ENCODE data around the gene ARL6IP6.
"Not testable (repeated sequence)": the region's sequence is repeated elsewhere in the genome, so short reads cannot be mapped to it uniquely, and the experiment has no call there.

The ARL6IP6 gene

DNA sequence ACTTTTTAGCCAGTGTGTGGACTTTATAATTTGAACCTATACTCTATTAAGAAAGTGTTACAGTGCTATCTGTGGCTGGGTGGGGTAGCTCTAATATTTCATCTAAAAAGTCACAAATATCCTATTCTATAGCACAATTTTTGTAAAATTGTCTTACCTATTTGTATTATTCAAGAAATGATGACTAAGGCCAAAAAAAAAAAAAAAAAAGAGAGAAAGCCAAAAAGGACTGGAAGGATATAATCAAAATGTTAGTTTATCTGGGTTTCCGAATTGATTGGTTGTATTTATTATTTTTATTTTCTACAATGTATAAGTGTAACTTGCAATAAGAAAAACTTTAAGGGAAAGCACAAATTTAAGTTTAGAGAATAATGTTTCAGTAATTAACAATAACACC lies 5.5 kb downstream of the ARL6IP6 start:
- no peak for DNase-seq

DNA sequence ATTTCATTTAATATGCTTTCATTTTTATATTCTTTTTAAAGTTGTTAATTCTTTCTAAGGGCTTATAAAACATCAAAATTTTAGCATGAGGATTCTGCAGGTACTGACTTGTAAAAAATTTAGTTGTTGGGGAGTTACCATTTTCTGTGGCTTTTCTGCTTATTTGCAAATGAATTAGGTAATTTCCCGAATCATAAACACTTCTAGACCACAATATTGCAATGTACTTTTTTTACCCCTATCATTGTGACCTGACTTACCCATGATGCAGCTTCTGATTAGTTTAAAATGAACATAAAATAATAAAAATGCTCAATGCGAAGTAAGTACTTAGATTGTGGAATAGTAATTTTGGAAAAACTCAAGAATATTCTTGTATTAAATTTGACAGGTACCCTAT lies 11.4 kb downstream of the ARL6IP6 start:
- DNase-seq: peak in 1 of 2 donors; percentile 35

DNA sequence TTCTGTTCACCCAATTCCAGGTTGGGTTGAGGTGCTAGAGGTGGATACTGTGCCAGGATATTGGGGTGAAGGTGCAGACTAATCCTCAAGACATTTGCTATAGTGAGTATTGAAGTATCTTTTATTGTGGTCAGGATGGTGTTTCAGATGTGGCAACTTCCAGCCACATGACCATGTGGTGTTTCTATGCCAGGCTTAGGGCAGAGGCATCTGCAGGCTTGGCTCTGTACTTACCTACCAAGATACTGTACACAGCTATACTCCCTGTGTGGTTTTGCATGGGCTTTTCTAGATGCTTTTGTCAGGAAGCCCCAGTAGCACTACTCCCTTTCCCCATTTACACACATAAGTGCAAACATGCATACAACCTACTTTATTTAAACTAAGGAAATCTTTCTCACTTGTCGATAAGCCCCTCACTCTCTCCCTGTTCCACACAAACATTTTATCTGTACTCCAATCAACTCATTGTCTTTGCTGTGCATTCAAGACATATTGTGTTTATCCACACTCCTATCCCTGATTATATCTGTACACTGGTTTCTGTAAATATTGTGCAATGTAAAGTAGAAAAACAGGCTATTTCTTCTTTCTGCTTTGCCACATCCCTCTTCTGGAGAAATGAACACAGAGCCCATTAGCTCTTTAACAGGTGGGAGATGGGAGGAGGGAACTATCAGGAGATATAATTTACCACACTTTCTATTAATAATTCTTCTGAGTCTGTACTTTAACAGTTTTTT lies 12.3 kb downstream of the ARL6IP6 start:
- peak; percentile 33 to 73 for DNase-seq

DNA sequence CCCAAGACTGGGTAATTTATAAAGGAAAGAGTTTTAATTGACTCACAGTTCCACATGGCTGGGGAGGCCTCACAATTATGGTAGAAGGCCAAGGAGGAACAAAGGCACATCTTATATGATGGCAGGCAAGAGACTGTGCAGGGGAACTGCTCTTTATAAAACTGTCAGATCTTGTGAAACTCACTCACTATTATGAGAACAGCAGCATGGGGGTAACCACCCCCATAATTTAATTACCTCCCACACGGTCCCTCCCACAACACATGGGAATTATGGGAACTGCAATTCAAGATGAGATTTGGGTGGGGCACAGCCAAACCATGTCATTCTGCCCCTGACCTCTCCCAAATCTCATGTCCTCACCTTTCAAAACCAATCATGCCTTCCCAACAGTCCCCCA lies 19.1 kb downstream of the ARL6IP6 start:
- not testable (repeated sequence) for DNase-seq

DNA sequence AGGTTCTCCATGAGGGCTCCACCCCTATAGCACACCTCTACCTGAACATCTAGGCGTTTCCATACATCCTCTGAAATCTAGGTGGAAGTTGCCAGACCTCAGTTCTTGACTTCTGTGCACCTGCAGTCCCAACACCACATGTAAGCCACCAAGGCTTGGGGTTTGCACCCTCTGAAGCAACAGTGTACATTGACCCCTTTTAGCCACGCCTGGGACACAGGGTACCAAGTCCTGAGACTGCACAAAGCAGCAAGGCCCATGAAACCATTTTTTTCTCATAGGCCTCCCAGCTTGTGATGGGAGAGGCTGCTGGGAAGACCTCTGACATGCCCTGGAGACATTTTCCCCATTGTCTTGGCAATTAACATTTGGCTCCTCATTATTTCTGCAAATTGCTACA lies 20.0 kb downstream of the ARL6IP6 start:
- no peak for DNase-seq

DNA sequence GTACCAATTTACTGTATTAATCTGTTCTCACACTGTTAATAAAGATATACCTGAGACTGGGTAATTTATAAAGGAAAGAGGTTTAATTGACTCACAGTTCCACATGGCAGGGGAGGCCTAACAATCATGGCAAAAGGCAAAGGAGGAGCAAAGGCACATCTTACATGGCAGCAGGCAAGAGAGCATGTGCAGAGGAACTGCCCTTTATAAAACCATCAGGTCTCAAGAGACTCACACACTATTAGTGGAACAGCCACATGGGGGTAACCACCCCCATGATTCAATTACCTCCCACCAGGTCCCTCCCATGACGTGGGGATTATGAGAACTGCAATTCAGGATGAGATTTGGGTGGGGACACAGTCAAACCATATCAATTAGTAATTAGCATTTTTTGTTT lies 21.3 kb downstream of the ARL6IP6 start:
- not testable (repeated sequence) for DNase-seq

DNA sequence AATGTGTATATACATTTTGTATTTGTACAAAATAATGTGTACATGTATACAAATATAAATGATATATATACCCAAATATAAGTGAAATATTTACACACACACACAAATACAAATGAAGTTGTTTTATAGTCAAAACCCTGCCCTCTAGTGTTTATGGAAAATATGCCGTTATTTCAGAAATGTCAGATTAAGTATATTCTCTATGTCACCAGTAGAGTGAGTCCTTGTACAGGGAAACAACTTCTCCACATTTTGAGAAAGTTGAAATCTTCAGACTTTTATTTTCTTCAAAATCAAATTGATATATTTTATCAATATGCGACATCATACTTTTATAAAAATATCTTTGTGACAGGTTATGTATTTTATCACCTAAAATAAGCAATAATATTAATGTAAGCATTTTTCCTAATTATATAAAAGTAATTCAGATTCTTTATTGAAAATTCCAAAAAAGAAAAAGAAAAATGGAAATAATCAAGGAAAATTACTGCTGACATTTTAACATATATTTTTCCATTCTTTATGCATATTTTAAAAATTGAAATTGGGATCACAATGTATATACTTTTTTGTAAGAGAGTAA lies 22.4 kb downstream of the ARL6IP6 start:
- DNase-seq: peak in 1 of 2 donors; percentile 74

DNA sequence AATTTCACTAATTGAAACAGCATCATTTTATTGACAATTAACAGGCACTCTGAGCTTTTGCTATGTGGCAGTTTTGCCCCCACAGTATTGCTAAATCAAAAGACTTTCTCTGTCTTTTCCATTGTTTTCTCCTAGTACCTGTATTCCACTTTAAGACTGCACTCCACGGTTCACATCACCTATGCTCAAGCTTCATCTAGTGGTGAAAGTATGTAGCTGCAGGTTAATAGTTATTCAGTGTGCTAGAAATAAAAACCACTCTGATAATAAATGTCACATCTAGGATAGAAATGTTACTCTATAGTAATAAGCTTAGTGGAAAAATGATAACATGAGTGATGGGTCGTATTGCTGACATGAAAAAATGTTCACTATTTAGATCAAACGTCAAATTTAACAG lies 24.6 kb downstream of the ARL6IP6 start:
- peak in 1 of 2 donors; percentile 15 for DNase-seq

DNA sequence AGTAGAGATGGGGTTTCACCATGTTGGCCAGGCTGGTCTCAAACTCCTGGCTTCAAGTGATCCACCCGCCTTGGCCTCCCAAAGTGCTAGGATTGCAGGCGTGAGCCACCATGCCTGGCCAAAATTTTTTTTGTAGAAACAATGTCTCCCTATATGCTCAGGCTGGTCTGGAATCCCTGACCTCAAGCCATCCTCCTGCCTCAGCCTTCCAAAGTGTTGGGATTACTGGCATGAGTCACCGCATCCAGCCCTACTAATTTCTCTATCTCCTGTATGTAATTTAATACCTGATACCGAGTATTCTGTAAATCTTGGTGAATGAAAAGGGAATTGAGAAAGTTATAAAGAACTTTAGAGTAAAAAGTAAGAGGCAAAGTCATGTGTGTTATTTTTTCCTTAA lies 29.3 kb downstream of the ARL6IP6 start:
- not testable (repeated sequence) for DNase-seq

DNA sequence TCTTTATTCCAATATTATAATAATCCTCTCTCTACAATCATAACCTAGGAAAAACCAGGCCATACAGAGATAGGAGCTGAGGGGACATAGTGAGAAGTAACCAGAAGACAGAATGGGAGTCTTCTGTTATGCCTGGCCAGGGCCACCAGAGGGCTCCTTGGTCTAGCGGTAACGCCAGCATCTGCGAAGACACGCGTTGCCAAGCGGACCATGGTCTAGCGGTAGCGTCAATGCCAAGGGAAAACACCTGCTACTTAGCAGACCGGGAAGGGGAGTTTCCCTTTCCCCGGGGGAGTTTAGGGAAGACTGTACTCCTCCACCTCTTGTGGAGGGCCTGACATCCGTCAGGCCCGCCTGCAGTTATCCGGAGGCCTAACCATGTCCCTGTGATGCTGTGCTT lies 36.6 kb downstream of the ARL6IP6 start:
- DNase-seq: no peak

DNA sequence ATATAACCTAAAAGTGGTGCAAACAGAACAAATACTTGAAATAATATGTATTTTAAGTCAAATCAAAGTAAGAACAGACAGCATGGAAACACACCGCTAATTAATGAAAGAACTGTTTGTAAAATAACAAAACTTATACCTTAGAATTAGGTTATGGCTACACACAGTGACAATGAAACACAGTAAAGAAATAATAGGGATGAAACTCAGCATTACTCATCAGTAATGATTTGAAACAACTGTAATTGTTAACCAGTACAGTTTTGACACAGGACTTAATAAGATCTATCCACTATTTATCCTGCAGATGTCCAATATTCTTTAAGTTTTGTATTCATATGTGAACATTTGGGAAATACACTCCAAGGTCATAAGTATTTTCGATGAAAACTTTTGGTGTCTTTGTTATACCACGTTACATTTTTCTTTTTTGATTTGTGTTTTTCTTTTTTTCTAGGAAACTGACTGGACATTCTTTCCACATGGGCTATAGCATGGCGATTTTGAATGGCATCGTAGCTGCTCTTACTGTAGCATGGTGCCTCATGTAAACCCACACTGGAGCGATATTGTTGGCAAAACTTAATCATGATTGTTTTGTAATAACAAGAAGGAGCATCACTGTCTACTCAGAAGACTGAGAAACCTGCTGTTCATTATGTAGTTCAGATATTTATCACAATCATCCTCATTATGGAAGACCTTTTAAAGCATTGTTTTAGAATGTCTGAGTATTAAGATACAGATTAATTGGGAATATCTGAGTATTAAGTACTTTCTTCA lies 41.1 kb downstream of the ARL6IP6 start:
- DNase-seq: no peak

DNA sequence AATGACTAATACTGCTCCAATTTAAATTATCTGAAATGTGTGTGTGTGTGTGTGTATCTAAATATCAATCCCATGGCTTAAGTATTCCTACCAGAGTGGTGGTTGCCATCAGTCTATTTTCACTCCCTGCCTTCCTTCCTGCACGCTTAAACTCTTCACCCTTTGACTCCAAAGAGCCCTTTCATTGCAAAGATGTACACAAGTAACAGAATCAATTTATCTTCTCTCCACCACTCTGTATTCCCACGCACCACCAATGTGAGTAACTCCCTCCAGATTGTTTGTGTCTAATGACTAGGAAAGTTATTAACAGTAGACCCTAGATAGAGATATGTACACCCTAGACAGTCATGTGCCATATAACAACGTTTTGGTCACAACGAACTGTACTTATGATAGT lies 42.8 kb downstream of the ARL6IP6 start:
- no peak for DNase-seq

DNA sequence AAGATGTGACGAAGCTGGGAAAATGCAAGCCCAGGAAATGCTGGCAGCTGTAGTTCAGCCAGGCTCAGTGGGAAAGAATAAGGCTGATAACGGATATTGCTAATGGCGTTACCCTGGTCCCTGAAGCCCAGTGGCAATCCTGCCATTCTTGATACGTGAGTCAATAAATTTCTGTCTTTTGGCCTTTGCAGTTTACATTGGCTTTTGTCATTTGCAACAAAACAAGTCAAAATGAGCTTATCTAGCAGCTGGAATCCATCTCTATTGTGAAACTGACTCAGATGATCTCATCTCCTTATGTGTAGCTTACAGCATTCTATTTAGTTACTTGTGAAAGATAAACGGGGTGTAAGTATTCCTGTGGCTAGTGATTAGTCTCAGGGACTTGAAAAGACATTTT lies 43.8 kb downstream of the ARL6IP6 start:
- DNase-seq: no peak

DNA sequence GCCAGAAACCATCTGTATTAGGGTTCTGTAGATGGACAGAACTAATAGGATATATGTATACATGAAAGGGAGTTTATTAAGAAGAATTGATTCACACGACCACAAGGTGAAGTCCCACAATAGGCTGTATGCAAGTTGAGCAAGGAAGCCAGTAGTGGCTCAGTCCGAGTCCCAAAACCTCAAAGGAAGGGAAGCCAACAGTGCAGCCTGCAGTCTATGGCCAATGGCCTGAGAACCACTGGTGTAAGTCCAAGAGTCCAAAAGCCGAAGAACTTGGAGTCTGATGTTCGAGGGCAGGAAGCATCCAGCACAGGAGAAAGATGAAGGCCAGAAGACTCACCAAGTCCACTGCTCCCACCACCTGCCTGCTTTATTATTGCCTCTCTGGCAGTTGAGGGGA lies 44.8 kb downstream of the ARL6IP6 start:
- not testable (repeated sequence) for DNase-seq

DNA sequence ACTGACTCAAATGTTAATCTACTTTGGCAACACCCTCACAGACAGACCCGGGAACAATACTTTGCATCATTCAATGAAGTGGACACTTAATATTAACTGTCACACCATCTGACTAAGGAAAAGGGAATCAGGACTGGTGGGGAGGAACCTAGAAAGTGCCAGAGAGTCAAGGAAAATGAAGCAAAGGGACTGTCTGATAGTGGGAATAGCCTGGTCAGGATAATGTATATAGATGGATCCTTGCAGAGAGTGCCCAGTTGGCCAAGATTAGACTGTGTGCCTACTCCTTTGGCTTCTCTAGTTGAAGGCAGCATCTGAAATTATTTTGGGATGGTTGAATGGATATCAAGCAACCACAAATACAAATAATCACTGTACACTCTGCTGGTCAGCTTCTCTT lies 45.2 kb downstream of the ARL6IP6 start:
- DNase-seq: no peak

DNA sequence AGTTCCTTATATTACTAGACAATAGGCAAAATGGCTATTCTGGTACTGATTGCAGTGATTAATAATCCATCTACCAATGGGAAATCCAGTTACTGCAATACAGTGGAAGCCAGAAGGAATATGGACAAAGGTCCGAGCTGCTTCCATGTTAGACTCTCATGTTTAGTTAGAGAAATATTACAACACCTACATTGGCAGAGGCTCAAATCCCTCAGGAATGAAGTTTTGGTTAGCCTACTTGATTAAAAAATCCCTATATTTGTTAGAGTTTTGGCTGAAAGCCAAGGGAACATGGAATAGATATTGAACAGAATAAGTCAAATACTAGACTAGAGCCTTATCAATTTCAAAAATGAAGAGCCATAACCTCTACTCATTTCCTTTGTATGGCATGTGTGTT lies 48.5 kb downstream of the ARL6IP6 start:
- no peak for DNase-seq

DNA sequence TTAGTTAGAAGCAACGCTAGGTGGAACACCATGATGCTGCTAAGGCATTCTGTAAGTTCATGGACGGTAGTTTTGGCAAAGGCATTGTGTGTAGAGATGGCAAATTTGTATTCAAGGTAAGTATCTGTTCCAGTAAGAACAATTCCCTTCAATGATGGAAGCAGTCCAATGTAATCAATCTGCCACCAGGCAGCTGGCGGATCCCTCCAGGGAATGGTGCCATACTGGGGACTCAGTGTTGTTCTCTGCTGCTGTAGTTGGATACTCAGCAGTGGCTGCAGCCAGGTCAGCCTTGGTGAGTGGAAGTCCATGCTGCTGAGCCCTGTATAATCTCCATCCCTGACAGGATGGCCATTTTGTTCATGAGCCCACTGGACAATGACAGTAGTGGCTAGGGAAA lies 62.8 kb downstream of the ARL6IP6 start:
- DNase-seq: no peak

DNA sequence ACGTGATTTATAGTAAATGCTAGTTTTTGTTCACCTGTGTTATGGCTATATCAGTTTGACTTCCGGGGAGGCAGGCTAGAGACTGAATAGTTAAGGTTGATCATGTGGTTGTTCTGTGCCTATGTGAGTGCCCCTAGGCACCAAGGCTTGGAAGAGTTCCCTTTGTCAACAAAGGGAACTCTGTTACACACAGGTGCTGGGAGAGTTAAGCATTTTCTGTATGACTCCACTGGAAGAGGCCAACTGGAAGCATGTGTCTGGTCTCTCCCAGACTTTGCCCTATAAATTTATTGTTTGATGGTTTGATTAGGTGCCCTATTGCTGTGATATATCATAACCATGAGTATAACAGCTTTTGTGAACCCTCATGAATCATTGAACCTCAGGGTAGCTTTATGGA lies 63.8 kb downstream of the ARL6IP6 start:
- no peak for DNase-seq

DNA sequence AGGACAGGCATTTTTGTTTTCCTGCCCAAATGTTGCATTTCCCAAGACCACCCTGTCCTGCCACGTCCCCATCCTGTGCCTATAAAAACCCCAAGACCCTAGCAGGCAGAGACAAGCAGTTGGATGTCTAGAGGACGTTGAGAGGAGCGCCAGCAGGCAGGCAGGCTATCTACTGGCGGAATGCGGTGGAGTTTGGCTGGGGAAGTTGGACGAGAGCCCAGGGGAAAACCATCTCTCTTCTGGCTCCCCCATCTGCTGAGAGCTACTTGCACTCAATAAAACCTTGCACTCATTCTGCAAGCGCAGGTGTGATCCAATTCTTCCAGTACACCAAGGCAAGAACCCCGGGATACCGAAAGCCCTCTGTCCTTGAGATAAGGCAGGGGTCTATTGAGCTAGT lies 72.5 kb downstream of the ARL6IP6 start:
- no peak for DNase-seq

DNA sequence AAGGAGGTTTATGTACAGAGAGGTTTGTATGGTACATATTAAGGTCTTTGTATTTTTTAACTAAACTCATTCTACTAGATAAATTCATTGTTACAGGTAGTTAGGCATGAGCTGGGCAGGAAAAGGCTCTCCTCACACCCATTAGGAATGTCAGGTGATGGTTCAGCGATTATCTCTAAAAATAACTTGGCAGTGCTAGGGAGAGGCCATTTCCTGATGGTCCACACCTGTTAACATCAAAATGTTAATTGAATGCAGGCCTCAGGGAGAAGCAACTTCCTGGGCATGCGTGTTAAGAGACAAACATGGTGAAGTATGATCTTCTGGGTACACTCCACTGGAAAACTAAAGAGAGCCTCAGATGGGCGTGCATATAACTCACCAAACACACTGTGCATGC lies 73.6 kb downstream of the ARL6IP6 start:
- no peak for DNase-seq

DNA sequence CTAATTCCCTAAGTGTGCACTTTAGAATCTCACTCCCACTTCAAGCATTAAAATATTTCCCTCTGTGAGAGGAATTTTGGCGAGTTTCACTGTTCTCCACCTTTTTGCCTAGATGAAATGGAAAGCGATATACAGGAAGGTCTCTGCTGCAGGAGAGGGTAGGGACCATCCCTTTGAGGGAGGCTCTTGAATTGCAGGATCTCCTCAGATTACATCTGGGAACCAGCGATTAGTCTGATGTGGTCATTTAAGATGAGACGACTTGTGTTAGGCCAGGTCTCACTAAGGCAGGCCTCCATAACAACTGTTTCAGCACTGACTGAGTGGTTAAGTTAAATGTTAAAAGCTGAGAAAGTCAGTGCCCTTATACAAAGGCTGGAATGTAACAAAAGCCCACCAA lies 74.6 kb downstream of the ARL6IP6 start:
- no peak for DNase-seq

DNA sequence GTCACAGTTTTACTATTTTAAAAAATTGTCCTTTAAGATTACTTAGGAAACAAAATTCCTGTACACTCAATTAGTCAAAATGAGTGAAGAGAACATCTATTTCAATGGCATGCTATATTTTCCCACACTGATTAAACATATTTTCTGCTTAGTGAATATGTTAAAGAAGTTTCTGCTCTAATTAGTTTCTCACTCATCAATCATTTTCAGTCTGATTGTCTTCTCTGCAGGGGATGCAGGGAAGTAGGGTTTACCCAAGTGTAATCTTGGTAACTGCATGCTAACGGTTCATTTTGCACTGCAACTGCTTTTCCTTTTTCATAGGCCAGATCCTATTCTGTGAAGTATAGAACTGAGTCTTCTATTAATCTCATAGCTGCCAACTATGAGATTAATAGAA lies 78.5 kb downstream of the ARL6IP6 start:
- DNase-seq: no peak

DNA sequence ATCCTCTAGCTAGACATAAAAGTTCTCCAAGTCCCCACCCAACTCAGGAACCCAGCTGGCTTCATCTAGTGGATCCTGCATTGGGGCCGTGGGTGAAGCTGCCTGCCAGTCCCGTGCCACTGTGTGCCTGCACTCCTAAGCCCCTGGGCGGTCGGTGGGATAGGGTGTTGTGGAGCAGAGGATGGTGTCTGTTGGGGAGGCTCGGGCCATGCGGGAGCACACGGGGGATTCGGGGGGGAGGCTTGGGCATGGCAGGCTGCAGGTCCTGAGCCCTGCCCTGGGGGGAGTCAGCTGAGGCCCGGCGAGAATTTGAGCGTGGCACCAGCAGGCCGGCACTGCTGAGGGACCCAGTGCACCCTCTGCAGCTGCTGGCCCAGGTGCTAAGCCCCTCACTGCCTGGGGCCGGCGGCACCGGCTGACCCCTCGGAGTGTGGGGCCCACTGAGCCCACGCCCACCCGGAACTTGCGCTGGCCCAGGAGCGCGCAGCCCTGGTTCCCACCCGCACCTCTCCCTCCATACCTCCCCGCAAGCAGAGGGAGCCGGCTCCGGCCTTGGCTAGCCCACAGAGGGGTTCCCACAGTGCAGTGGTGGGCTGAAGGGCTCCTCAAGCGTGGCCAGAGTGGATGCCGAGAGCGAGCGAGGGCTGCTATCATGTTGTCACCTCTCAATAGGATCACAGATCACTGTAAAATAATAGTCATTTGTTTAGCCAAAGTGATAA lies 86.4 kb downstream of the ARL6IP6 start:
- no peak for DNase-seq

Measured in CD4-positive, alpha-beta T cell treated with Interferon alpha-2 for 1 hour (primary cell).